Measurements from ENCODE around the gene ACSM6. TPM values are rescaled to one million over a fixed set of nuclear protein-coding genes. Genes with fewer than 3 reads are reported as not detected.
"Not testable (repeated sequence)": the region's sequence is repeated elsewhere in the genome, so short reads cannot be mapped to it uniquely, and the experiment has no call there.

Gene ACSM6
- total and polyA plus RNA-seq, 2 donors = 0.96 to 5.1 TPM

GRCh38 chr10:95178797-95179196 is 15.2 kb upstream of the ACSM6 start:
- WGBS = 95% methylated on average over 1 of the region's 1 CpG
- H3K27me3 ChIP-seq (ENCODE audit: control insufficient read depth in 2 of 2, insufficient read depth in 1 of 2, low read length in 1 of 2) = peaks cover 0 to 2% of the 10 kb centered on the region in 2 donors
- H3K36me3 ChIP-seq (ENCODE audit: control insufficient read depth in 2 of 2, insufficient read depth in 2 of 2, low read length in 1 of 2) = no peaks in the 10 kb centered on the region
- no peak overlapping the region for H3K4me3 ChIP-seq (ENCODE audit: low read length in 2 of 2)
- no peak overlapping the region for H3K27ac ChIP-seq (ENCODE audit: low read depth in 1 of 2, low read length in 1 of 2)
- no peak for DNase-seq (ENCODE audit: low read depth in 6 of 9, low spot score in 9 of 9)
- no peaks in the 10 kb centered on the region for H3K9me3 ChIP-seq (ENCODE audit: control insufficient read depth in 2 of 2, insufficient read depth in 1 of 2, low read length in 1 of 2)
- H3K4me1 ChIP-seq (ENCODE audit: control insufficient read depth in 2 of 2, insufficient read depth in 2 of 2, low read length in 2 of 2) = no peaks in the 10 kb centered on the region

- Histone ChIP-seq H3K4me1 (ENCODE audit: control insufficient read depth in 2 of 2, insufficient read depth in 2 of 2, low read length in 2 of 2) (peaks cover 0 to 7% of the 10 kb centered on the region in 2 donors), H3K27ac (ENCODE audit: low read depth in 1 of 2, low read length in 1 of 2) (no peak overlapping the region), H3K4me3 (ENCODE audit: low read length in 2 of 2) (no peak overlapping the region), H3K36me3 (ENCODE audit: control insufficient read depth in 2 of 2, insufficient read depth in 2 of 2, low read length in 1 of 2) (no peaks in the 10 kb centered on the region), H3K27me3 (ENCODE audit: control insufficient read depth in 2 of 2, insufficient read depth in 1 of 2, low read length in 1 of 2) (peaks cover 2% of the 10 kb centered on the region in 2 donors), H3K9me3 (ENCODE audit: control insufficient read depth in 2 of 2, insufficient read depth in 1 of 2, low read length in 1 of 2) (no peaks in the 10 kb centered on the region)
- WGBS = 47% methylated on average over 2 of the region's 2 CpGs
- DNase-seq (ENCODE audit: low read depth in 6 of 9, low spot score in 9 of 9) = no peak
These were observed 12.3 kb upstream of the ACSM6 start for GRCh38 chr10:95181726-95182125.

GRCh38 chr10:95183271-95184230 is 10.5 kb upstream of the ACSM6 start:
- Histone ChIP-seq H3K36me3 (ENCODE audit: control insufficient read depth in 2 of 2, insufficient read depth in 2 of 2, low read length in 1 of 2) (no peaks in the 10 kb centered on the region), H3K4me1 (ENCODE audit: control insufficient read depth in 2 of 2, insufficient read depth in 2 of 2, low read length in 2 of 2) (peaks cover 0 to 7% of the 10 kb centered on the region in 2 donors), H3K27ac (ENCODE audit: low read depth in 1 of 2, low read length in 1 of 2) (peak overlapping the region; percentile 34 to 46), H3K4me3 (ENCODE audit: low read length in 2 of 2) (peak overlapping the region; percentile 47 to 58), H3K27me3 (ENCODE audit: control insufficient read depth in 2 of 2, insufficient read depth in 1 of 2, low read length in 1 of 2) (peaks cover 2% of the 10 kb centered on the region in 2 donors), H3K9me3 (ENCODE audit: control insufficient read depth in 2 of 2, insufficient read depth in 1 of 2, low read length in 1 of 2) (no peaks in the 10 kb centered on the region)
- peak in 7 of 9 donors; percentile 54 to 89 (median 74) for DNase-seq (ENCODE audit: low read depth in 6 of 9, low spot score in 9 of 9)
- 2% methylated on average over 85 of the region's 85 CpGs for WGBS

DNA sequence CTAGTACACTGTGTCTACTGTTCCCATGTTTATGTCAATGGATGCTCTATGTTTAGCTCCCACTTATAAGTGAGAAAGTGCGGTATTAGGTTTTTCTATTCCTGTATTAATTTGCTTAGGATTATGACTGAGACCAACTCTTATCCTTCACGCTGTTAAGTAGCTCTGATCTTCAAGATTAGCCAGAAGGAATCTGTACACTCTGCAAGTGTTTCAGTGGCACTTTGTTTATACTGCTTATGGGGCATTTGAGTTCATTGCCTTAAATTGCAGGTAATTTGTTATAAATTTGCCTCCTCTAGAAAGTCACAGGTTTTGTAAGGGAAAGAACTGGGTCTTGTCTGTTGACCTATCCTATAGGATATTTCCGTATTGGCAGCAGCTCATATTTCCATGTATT is 6.4 kb upstream of the ACSM6 start:
- no peak overlapping the region for H3K27ac ChIP-seq (ENCODE audit: low read depth in 1 of 2, low read length in 1 of 2)
- no peaks in the 10 kb centered on the region for H3K9me3 ChIP-seq (ENCODE audit: control insufficient read depth in 2 of 2, insufficient read depth in 1 of 2, low read length in 1 of 2)
- peaks cover 0 to 7% of the 10 kb centered on the region in 2 donors for H3K4me1 ChIP-seq (ENCODE audit: control insufficient read depth in 2 of 2, insufficient read depth in 2 of 2, low read length in 2 of 2)
- no peak overlapping the region for H3K4me3 ChIP-seq (ENCODE audit: low read length in 2 of 2)
- peaks cover 2% of the 10 kb centered on the region in 2 donors for H3K27me3 ChIP-seq (ENCODE audit: control insufficient read depth in 2 of 2, insufficient read depth in 1 of 2, low read length in 1 of 2)
- 98% methylated on average over 3 of the region's 3 CpGs for WGBS
- no peak for DNase-seq (ENCODE audit: low read depth in 6 of 9, low spot score in 9 of 9)
- no peaks in the 10 kb centered on the region for H3K36me3 ChIP-seq (ENCODE audit: control insufficient read depth in 2 of 2, insufficient read depth in 2 of 2, low read length in 1 of 2)

DNA sequence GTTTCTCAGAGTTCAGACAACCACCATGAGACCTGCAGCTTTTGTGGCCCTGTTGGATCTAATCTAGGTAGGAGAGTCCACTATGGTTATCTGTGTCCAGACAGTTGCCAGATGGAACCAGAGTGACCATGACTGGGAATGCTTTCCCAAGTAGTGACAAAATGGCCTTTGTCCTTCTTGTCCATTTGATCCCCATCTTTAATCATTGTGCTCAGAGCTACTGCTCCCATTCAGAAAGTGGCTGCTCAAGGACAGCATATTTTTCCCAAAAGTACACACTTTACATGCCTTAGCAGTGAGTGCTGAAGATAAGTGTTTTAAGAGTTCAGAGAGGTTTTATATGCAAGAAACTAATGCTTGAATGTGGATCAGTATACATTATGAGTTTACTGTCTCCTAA is 5.4 kb upstream of the ACSM6 start:
- Histone ChIP-seq H3K27me3 (ENCODE audit: control insufficient read depth in 2 of 2, insufficient read depth in 1 of 2, low read length in 1 of 2) (peaks cover 0 to 2% of the 10 kb centered on the region in 2 donors), H3K36me3 (ENCODE audit: control insufficient read depth in 2 of 2, insufficient read depth in 2 of 2, low read length in 1 of 2) (no peaks in the 10 kb centered on the region), H3K9me3 (ENCODE audit: control insufficient read depth in 2 of 2, insufficient read depth in 1 of 2, low read length in 1 of 2) (no peaks in the 10 kb centered on the region), H3K4me1 (ENCODE audit: control insufficient read depth in 2 of 2, insufficient read depth in 2 of 2, low read length in 2 of 2) (peaks cover 0 to 10% of the 10 kb centered on the region in 2 donors), H3K4me3 (ENCODE audit: low read length in 2 of 2) (no peak overlapping the region), H3K27ac (ENCODE audit: low read depth in 1 of 2, low read length in 1 of 2) (no peak overlapping the region)
- DNase-seq (ENCODE audit: low read depth in 6 of 9, low spot score in 9 of 9) = no peak

DNA sequence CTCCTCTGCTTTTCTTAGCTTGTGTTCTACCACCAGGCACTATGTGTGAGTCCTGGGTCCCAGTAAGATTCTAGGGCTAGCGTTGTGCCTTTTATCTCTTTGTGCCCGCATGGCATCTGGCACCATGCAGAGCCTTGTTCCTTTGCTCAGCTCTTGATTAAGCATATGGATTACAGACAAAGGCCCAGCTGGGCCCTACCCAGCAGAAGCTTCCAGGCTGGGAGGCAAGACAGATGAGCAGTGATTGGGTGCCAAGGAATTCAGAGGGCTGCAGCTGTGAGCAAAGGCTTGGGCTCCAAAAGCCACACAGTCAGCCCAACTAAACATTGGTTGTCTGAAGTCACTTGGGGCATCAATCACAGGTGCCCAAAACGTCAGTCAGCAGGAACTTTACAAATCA is 2.0 kb downstream of the ACSM6 start:
- peak in 2 of 9 donors; percentile 21 to 36 for DNase-seq (ENCODE audit: low read depth in 6 of 9, low spot score in 9 of 9)
- Histone ChIP-seq H3K27me3 (ENCODE audit: control insufficient read depth in 2 of 2, insufficient read depth in 1 of 2, low read length in 1 of 2) (no peaks in the 10 kb centered on the region), H3K36me3 (ENCODE audit: control insufficient read depth in 2 of 2, insufficient read depth in 2 of 2, low read length in 1 of 2) (peaks cover 0 to 2% of the 10 kb centered on the region in 2 donors), H3K27ac (ENCODE audit: low read depth in 1 of 2, low read length in 1 of 2) (peak overlapping the region in 1 of 2 donors; percentile 67), H3K9me3 (ENCODE audit: control insufficient read depth in 2 of 2, insufficient read depth in 1 of 2, low read length in 1 of 2) (no peaks in the 10 kb centered on the region), H3K4me3 (ENCODE audit: low read length in 2 of 2) (peak overlapping the region in 1 of 2 donors; percentile 30), H3K4me1 (ENCODE audit: control insufficient read depth in 2 of 2, insufficient read depth in 2 of 2, low read length in 2 of 2) (peaks cover 4 to 22% of the 10 kb centered on the region in 2 donors)
- WGBS = 82% methylated on average over 3 of the region's 3 CpGs

DNA sequence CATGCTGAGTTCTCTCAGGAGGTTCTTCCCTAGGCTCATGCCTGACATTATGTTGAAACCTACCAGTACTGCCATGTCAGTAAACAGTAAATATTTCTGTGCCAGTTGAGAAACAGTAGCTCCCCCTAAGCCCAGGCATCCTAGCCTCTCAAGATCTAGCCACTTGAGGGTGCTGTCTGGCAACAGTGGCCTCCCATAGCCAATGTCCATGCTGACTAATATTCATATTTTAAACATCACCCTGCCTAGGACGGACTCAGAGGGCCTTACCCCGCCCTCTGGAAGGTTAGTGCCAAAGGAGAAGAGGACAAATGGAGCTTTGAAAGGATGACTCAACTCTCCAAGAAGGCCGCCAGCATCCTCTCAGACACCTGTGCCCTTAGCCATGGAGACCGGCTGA is 7.7 kb downstream of the ACSM6 start:
- Histone ChIP-seq H3K36me3 (ENCODE audit: control insufficient read depth in 2 of 2, insufficient read depth in 2 of 2, low read length in 1 of 2) (peaks cover 0 to 3% of the 10 kb centered on the region in 2 donors), H3K27ac (ENCODE audit: low read depth in 1 of 2, low read length in 1 of 2) (no peak overlapping the region), H3K9me3 (ENCODE audit: control insufficient read depth in 2 of 2, insufficient read depth in 1 of 2, low read length in 1 of 2) (no peaks in the 10 kb centered on the region), H3K4me3 (ENCODE audit: low read length in 2 of 2) (no peak overlapping the region), H3K4me1 (ENCODE audit: control insufficient read depth in 2 of 2, insufficient read depth in 2 of 2, low read length in 2 of 2) (peaks cover 0 to 2% of the 10 kb centered on the region in 2 donors), H3K27me3 (ENCODE audit: control insufficient read depth in 2 of 2, insufficient read depth in 1 of 2, low read length in 1 of 2) (no peaks in the 10 kb centered on the region)
- 95% methylated on average over 4 of the region's 4 CpGs for WGBS
- DNase-seq (ENCODE audit: low read depth in 6 of 9, low spot score in 9 of 9) = no peak

DNA sequence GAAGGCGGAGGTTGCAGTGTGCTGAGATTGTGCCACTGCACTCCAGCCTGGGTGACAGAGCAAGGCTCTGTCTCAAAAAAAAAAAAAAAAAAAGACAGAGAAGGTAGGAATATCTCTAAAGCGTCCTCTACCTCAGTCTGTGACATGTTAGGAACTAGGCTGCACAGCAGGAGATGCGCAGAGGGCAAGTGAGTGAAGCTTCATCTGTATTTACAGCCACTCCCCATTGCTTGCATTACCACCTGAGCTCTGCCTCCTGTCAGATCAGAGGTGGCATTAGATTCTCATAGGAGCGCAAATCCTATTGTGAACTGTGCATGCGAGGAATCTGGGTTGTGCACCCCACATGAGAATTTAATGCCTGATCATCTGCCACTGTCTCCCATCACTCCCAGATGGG is 8.8 kb downstream of the ACSM6 start:
- not testable (repeated sequence) for H3K9me3 ChIP-seq (ENCODE audit: control insufficient read depth in 2 of 2, insufficient read depth in 1 of 2, low read length in 1 of 2); H3K4me3 ChIP-seq (ENCODE audit: low read length in 2 of 2); H3K4me1 ChIP-seq (ENCODE audit: control insufficient read depth in 2 of 2, insufficient read depth in 2 of 2, low read length in 2 of 2); H3K36me3 ChIP-seq (ENCODE audit: control insufficient read depth in 2 of 2, insufficient read depth in 2 of 2, low read length in 1 of 2); H3K27me3 ChIP-seq (ENCODE audit: control insufficient read depth in 2 of 2, insufficient read depth in 1 of 2, low read length in 1 of 2); H3K27ac ChIP-seq (ENCODE audit: low read depth in 1 of 2, low read length in 1 of 2); DNase-seq (ENCODE audit: low read depth in 6 of 9, low spot score in 9 of 9)
- WGBS = 78% methylated on average over 5 of the region's 5 CpGs

- Histone ChIP-seq H3K9me3 (ENCODE audit: control insufficient read depth in 2 of 2, insufficient read depth in 1 of 2, low read length in 1 of 2) (no peaks in the 10 kb centered on the region), H3K27me3 (ENCODE audit: control insufficient read depth in 2 of 2, insufficient read depth in 1 of 2, low read length in 1 of 2) (no peaks in the 10 kb centered on the region), H3K36me3 (ENCODE audit: control insufficient read depth in 2 of 2, insufficient read depth in 2 of 2, low read length in 1 of 2) (peaks cover 0 to 11% of the 10 kb centered on the region in 2 donors), H3K27ac (ENCODE audit: low read depth in 1 of 2, low read length in 1 of 2) (no peak overlapping the region), H3K4me1 (ENCODE audit: control insufficient read depth in 2 of 2, insufficient read depth in 2 of 2, low read length in 2 of 2) (no peaks in the 10 kb centered on the region), H3K4me3 (ENCODE audit: low read length in 2 of 2) (no peak overlapping the region)
- 83% methylated on average over 8 of the region's 8 CpGs for WGBS
- DNase-seq (ENCODE audit: low read depth in 6 of 9, low spot score in 9 of 9) = no peak
These were observed 14.8 kb downstream of the ACSM6 start for GRCh38 chr10:95208702-95209391.

Measured in thymus (tissue), 11 donors.